SU-DHL-6 (cell line): ENCODE measurements around the gene NFKBIZ.

Experiments used
- H2AFZ ChIP-seq: fragments of 200-600 bp; sonication (generic); 2 replicates; pipeline ENCODE4 v1.6.1; 2014; ENCODE audit warnings: low read depth, mild to moderate bottlenecking, moderate library complexity, mixed read lengths, antibody characterized with exemption, low read length; ENCODE audit not compliant: severe bottlenecking
- H3F3A ChIP-seq: fragments of 200-600 bp; shearing (Covaris generic); 2 replicates; pipeline ENCODE4 v1.6.0; 2016; ENCODE audit warnings: antibody characterized with exemption, mild to moderate bottlenecking; ENCODE audit not compliant: insufficient read depth
- H3K27ac ChIP-seq: fragments of 200-600 bp; sonication (generic); 2 replicates; pipeline ENCODE4 v1.5.1; 2016; ENCODE audit warnings: low read depth, mild to moderate bottlenecking, low read length, moderate library complexity, mixed read lengths
- H3K27me3 ChIP-seq: fragments of 200-600 bp; sonication (generic), shearing (Covaris generic); 2 replicates; pipeline ENCODE4 v1.6.0; 2014; ENCODE audit warnings: mild to moderate bottlenecking, low read length
- H3K36me3 ChIP-seq: fragments of 200-600 bp; sonication (generic); 2 replicates; pipeline ENCODE4 v1.6.1; 2014; ENCODE audit warnings: mild to moderate bottlenecking, low read length, mixed read lengths
- H3K4me2 ChIP-seq: fragments of 300-600, 200-600 bp; shearing (Covaris generic), sonication (generic); 2 replicates; pipeline ENCODE4 v1.6.0; 2014; ENCODE audit warnings: low read length, low read depth, mild to moderate bottlenecking; ENCODE audit not compliant: poor library complexity, severe bottlenecking
- H3K4me3 ChIP-seq: fragments of 200-600 bp; sonication (generic); 2 replicates; pipeline ENCODE4 v1.5.1; 2014; ENCODE audit warnings: antibody characterized with exemption, low read length, mild to moderate bottlenecking, mixed read lengths; ENCODE audit not compliant: insufficient read depth, poor library complexity, severe bottlenecking
- H3K79me2 ChIP-seq: fragments of 200-600 bp; sonication (generic); 2 replicates; pipeline ENCODE4 v1.6.1; 2014; ENCODE audit warnings: mild to moderate bottlenecking, low read length, moderate library complexity; ENCODE audit not compliant: insufficient read depth
- H3K9ac ChIP-seq: fragments of 200-600 bp; sonication (generic); 2 replicates; pipeline ENCODE4 v1.7.0; 2014; ENCODE audit warnings: mild to moderate bottlenecking, low read length
- H3K9me2 ChIP-seq: fragments of 200-600 bp; sonication (generic); replicated peaks from 2 replicates; pipeline ENCODE4 v1.6.1; 2014; ENCODE audit warnings: low read length; ENCODE audit not compliant: insufficient read depth
- H3K9me3 ChIP-seq: fragments of 200-600 bp; sonication (generic); 2 replicates; pipeline ENCODE4 v1.6.1; 2014; ENCODE audit warnings: low read length, mixed read lengths; ENCODE audit not compliant: insufficient read depth
- H4K20me1 ChIP-seq: fragments of 200-600 bp; sonication (generic); 2 replicates; pipeline ENCODE4 v1.6.1; 2014; ENCODE audit warnings: low read depth, mild to moderate bottlenecking, antibody characterized with exemption, low read length, moderate library complexity, mixed read lengths
- EZH2phosphoT487 ChIP-seq: fragments of 200-600 bp; sonication (generic), shearing (Covaris generic); conservative IDR thresholded peaks from 2 replicates; pipeline ENCODE4 v1.6.1; 2018; ENCODE audit warnings: mild to moderate bottlenecking, antibody characterized with exemption, low read length, moderate library complexity, mixed read lengths
- TF ChIP-seq, protein P1 (sequence below): fragments of 200-600 bp; sonication (generic); IDR thresholded peaks from one replicate; pipeline ENCODE4 v1.5.1; 2017; ENCODE audit warnings: antibody characterized with exemption, mild to moderate bottlenecking, low read length, moderate library complexity; ENCODE audit not compliant: insufficient read depth, poor library complexity, severe bottlenecking

Gene NFKBIZ

DNA sequence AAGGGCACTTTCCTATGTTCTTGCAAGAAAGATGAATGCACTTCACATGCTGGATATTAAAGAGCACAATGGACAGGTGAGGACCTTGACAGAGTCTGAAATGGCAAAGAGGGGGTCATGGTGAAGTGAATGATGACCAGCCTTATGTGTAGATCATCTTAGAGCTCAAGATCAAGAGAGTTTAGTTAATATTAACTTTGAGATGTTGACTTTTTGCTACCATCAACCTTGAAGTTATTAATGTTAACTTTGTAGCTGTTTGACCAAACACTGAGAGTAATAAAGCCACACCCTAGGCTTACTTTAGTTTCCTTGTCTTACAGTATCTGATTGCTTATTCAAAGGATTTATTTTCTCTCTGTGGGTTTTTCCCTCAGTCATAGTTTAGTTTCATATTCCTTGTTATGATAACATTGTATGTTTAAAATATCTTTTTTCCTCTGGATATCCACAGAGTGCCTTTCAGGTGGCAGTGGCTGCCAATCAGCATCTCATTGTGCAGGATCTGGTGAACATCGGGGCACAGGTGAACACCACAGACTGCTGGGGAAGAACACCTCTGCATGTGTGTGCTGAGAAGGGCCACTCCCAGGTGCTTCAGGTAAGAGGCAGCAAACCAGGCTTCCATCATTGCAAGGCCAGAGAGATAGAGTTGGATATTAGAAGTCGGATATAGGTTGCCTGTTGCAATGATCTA lies 5.4 kb downstream of the NFKBIZ start:
- Histone ChIP-seq H3K36me3 (peaks cover 91% of the 10 kb centered on the region), H3K4me3 (no peak overlapping the region), H3K27ac (no peak overlapping the region), H3K27me3 (no peaks in the 10 kb centered on the region), H3K4me2 (no peak overlapping the region), H3K9me3 (no peaks in the 10 kb centered on the region), H3K79me2 (peaks cover 39% of the 10 kb centered on the region), H3K9me2 (no peaks in the 10 kb centered on the region), H3F3A (peaks cover 49% of the 10 kb centered on the region), H2AFZ (no peak overlapping the region), H3K9ac (no peak overlapping the region), H4K20me1 (peaks cover 13% of the 10 kb centered on the region)
- no peak for TF ChIP-seq EZH2phosphoT487
- TF ChIP-seq, protein P1, sequence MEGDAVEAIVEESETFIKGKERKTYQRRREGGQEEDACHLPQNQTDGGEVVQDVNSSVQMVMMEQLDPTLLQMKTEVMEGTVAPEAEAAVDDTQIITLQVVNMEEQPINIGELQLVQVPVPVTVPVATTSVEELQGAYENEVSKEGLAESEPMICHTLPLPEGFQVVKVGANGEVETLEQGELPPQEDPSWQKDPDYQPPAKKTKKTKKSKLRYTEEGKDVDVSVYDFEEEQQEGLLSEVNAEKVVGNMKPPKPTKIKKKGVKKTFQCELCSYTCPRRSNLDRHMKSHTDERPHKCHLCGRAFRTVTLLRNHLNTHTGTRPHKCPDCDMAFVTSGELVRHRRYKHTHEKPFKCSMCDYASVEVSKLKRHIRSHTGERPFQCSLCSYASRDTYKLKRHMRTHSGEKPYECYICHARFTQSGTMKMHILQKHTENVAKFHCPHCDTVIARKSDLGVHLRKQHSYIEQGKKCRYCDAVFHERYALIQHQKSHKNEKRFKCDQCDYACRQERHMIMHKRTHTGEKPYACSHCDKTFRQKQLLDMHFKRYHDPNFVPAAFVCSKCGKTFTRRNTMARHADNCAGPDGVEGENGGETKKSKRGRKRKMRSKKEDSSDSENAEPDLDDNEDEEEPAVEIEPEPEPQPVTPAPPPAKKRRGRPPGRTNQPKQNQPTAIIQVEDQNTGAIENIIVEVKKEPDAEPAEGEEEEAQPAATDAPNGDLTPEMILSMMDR, result no peak

- no peak overlapping the region for H2AFZ ChIP-seq
- TF ChIP-seq EZH2phosphoT487, result no peak
- TF ChIP-seq, protein P1, result no peak
- no peaks in the 10 kb centered on the region for H3K27me3 ChIP-seq
- H4K20me1 ChIP-seq, result peaks cover 3% of the 10 kb centered on the region; the same call in 1 of the 2 replicates
- no peaks in the 10 kb centered on the region for H3K9me2 ChIP-seq
- H3F3A ChIP-seq, result peaks cover 64% of the 10 kb centered on the region
- H3K4me3 ChIP-seq, result no peak overlapping the region
- H3K27ac ChIP-seq, result no peak overlapping the region
- H3K4me2 ChIP-seq, result no peak overlapping the region
- H3K79me2 ChIP-seq, result peaks cover 13% of the 10 kb centered on the region
- no peak overlapping the region for H3K9ac ChIP-seq
- H3K36me3 ChIP-seq, result peaks cover 74% of the 10 kb centered on the region
- H3K9me3 ChIP-seq, result no peaks in the 10 kb centered on the region
These were observed 8.0 kb downstream of the NFKBIZ start for GRCh38 chr3:101857301-101857741.

DNA sequence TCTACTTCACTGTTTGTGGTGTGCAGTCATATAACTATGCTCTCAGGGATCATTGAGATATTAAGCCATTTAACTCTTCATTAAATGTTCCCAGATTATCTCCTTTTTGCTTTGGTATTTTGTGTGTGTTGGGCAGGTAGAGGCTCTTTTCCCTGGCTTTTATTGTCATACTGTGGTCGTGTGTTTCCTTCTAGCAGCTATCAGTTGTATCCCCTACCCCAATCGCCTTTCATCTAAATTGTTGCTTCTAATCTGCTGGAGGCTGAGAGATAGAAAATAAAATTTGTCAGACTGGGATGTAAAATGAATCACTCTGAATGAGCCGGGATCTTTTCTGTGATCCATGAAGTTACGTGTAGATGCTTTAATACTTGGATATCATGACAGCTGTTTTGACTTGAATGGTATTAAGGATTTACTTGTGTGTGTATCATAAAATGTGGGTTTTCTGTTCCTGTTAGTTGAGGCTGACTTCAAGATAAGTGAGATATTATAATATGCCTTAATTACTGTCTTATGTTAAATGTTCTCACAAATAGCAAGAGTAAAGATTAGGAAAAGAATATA lies 9.2 kb downstream of the NFKBIZ start:
- H3K27me3 ChIP-seq, result no peaks in the 10 kb centered on the region
- H3K9me2 ChIP-seq, result no peaks in the 10 kb centered on the region
- H2AFZ ChIP-seq, result no peak overlapping the region
- H3K79me2 ChIP-seq, result peaks cover 7% of the 10 kb centered on the region; the same call in 1 of the 2 replicates
- H3K4me3 ChIP-seq, result no peak overlapping the region
- H3K9ac ChIP-seq, result no peak overlapping the region
- no peak overlapping the region for H3K4me2 ChIP-seq
- H3F3A ChIP-seq, result peaks cover 69% of the 10 kb centered on the region
- peaks cover 67% of the 10 kb centered on the region for H3K36me3 ChIP-seq
- H3K9me3 ChIP-seq, result no peaks in the 10 kb centered on the region
- H3K27ac ChIP-seq, result no peak overlapping the region; the same call in 1 of the 2 replicates
- peaks cover 3% of the 10 kb centered on the region; the same call in 1 of the 2 replicates for H4K20me1 ChIP-seq
- TF ChIP-seq, protein P1, result no peak
- no peak for TF ChIP-seq EZH2phosphoT487
